ENCODE data around the gene RASGRP3.

RASGRP3 gene

GRCh38 chr2:33513480-33513879 lies 37.0 kb downstream of the RASGRP3 start:
- Histone ChIP-seq H3K36me3 (ENCODE audit: low read depth) (no peaks in the 10 kb centered on the region), H3K9me3 (ENCODE audit: severe bottlenecking) (no peaks in the 10 kb centered on the region), H3K4me3 (ENCODE audit: severe bottlenecking) (no peak overlapping the region), H3K27ac (ENCODE audit: poor library complexity, severe bottlenecking) (no peak overlapping the region), H3K27me3 (ENCODE audit: insufficient read depth, poor library complexity, severe bottlenecking) (no peaks in the 10 kb centered on the region), H3K4me1 (ENCODE audit: insufficient read depth, poor library complexity, severe bottlenecking) (no peaks in the 10 kb centered on the region)
- DNase-seq (ENCODE audit: low spot score) (no peak), ATAC-seq (ENCODE audit: low read depth) (no peak)
- no peak for TF ChIP-seq CTCF (IDR thresholded peaks at IDR 0.05; ENCODE audit: poor library complexity, severe bottlenecking)

GRCh38 chr2:33516456-33516995 lies 40.1 kb downstream of the RASGRP3 start:
- TF ChIP-seq CTCF (IDR thresholded peaks at IDR 0.05; ENCODE audit: poor library complexity, severe bottlenecking), result no peak
- H3K4me1 ChIP-seq (ENCODE audit: insufficient read depth, poor library complexity, severe bottlenecking), result no peaks in the 10 kb centered on the region
- ATAC-seq (ENCODE audit: low read depth) (no peak), DNase-seq (ENCODE audit: low spot score) (no peak)
- no peaks in the 10 kb centered on the region for H3K36me3 ChIP-seq (ENCODE audit: low read depth)
- no peaks in the 10 kb centered on the region for H3K27me3 ChIP-seq (ENCODE audit: insufficient read depth, poor library complexity, severe bottlenecking)
- H3K9me3 ChIP-seq (ENCODE audit: severe bottlenecking), result no peaks in the 10 kb centered on the region
- H3K4me3 ChIP-seq (ENCODE audit: severe bottlenecking), result no peak overlapping the region
- no peak overlapping the region for H3K27ac ChIP-seq (ENCODE audit: poor library complexity, severe bottlenecking)

GRCh38 chr2:33518200-33518599 lies 41.8 kb downstream of the RASGRP3 start:
- H3K27ac ChIP-seq (ENCODE audit: poor library complexity, severe bottlenecking), result no peak overlapping the region
- ATAC-seq (ENCODE audit: low read depth), result no peak
- no peak for TF ChIP-seq CTCF (IDR thresholded peaks at IDR 0.05; ENCODE audit: poor library complexity, severe bottlenecking)
- no peak for DNase-seq (ENCODE audit: low spot score)
- H3K4me1 ChIP-seq (ENCODE audit: insufficient read depth, poor library complexity, severe bottlenecking), result no peaks in the 10 kb centered on the region
- H3K36me3 ChIP-seq (ENCODE audit: low read depth), result no peaks in the 10 kb centered on the region
- no peaks in the 10 kb centered on the region for H3K27me3 ChIP-seq (ENCODE audit: insufficient read depth, poor library complexity, severe bottlenecking)
- no peak overlapping the region for H3K4me3 ChIP-seq (ENCODE audit: severe bottlenecking)
- no peaks in the 10 kb centered on the region for H3K9me3 ChIP-seq (ENCODE audit: severe bottlenecking)

GRCh38 chr2:33518929-33519328 lies 42.5 kb downstream of the RASGRP3 start:
- Histone ChIP-seq H3K27me3 (ENCODE audit: insufficient read depth, poor library complexity, severe bottlenecking) (no peaks in the 10 kb centered on the region), H3K27ac (ENCODE audit: poor library complexity, severe bottlenecking) (no peak overlapping the region), H3K36me3 (ENCODE audit: low read depth) (no peaks in the 10 kb centered on the region), H3K9me3 (ENCODE audit: severe bottlenecking) (no peaks in the 10 kb centered on the region), H3K4me3 (ENCODE audit: severe bottlenecking) (no peak overlapping the region), H3K4me1 (ENCODE audit: insufficient read depth, poor library complexity, severe bottlenecking) (no peaks in the 10 kb centered on the region)
- no peak for TF ChIP-seq CTCF (IDR thresholded peaks at IDR 0.05; ENCODE audit: poor library complexity, severe bottlenecking)
- DNase-seq (ENCODE audit: low spot score) (no peak), ATAC-seq (ENCODE audit: low read depth) (peak; percentile 68)

GRCh38 chr2:33521791-33522281 lies 45.4 kb downstream of the RASGRP3 start:
- no peaks in the 10 kb centered on the region for H3K27me3 ChIP-seq (ENCODE audit: insufficient read depth, poor library complexity, severe bottlenecking)
- no peak for ATAC-seq (ENCODE audit: low read depth)
- DNase-seq (ENCODE audit: low spot score), result no peak
- no peak overlapping the region for H3K27ac ChIP-seq (ENCODE audit: poor library complexity, severe bottlenecking)
- no peak overlapping the region for H3K4me3 ChIP-seq (ENCODE audit: severe bottlenecking)
- TF ChIP-seq CTCF (IDR thresholded peaks at IDR 0.05; ENCODE audit: poor library complexity, severe bottlenecking), result no peak
- H3K36me3 ChIP-seq (ENCODE audit: low read depth), result no peaks in the 10 kb centered on the region
- H3K9me3 ChIP-seq (ENCODE audit: severe bottlenecking), result no peaks in the 10 kb centered on the region
- H3K4me1 ChIP-seq (ENCODE audit: insufficient read depth, poor library complexity, severe bottlenecking), result no peaks in the 10 kb centered on the region
